Gastrocnemius medialis (tissue), 4 donors: ENCODE measurements around the gene TMTC2.

Source experiments
- CTCF ChIP-seq, 5 experiments: fragments of 450-650 bp in 3 of 5; fragments of 200-600 bp in 2 of 5; sonication (generic) in 2 of 5; IDR thresholded peaks in 4 of 5; conservative IDR thresholded peaks in 1 of 5; 1 replicate in 4 of 5; 2 replicates in 1 of 5; pipeline ENCODE4 v1.5.1; 2016 to 2019; ENCODE audit warnings: antibody characterized with exemption in 5 of 5, mild to moderate bottlenecking in 3 of 5, moderate library complexity in 3 of 5
- POLR2A ChIP-seq, 2 donors: fragments of 450-650 bp; IDR thresholded peaks; one replicate each; pipeline ENCODE4 v1.6.1; 2017; ENCODE audit warnings: antibody characterized with exemption in 2 of 2, mild to moderate bottlenecking in 2 of 2, moderate library complexity in 2 of 2

DNA sequence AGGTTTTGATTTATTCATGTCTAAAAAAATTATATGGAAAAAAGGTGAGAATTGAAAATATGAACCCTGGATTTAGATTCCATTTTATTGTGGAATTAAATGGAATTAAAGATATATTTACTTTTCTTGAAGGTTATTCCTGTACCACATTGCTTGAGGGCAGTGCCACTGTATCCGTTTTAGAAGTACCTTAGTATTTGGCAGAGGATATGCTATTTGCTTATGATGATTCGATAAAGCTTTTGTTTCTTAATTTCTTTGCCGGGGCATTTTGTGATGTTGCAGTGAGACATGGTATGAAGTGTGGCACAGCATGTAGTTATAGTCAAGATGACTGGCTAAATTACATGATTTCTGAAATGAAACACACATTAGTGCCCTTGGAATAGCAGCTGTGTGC lies 7.6 kb downstream of the TMTC2 start:
- no peak for TF ChIP-seq POLR2A (IDR thresholded peaks at IDR 0.05)
- no peak for TF ChIP-seq CTCF (IDR thresholded peaks at IDR 0.05 in 4 of 5, conservative IDR thresholded peaks at IDR 0.05 in 1 of 5)
